ENCODE data around the gene RANGAP1. TPM values are rescaled to one million over a fixed set of nuclear protein-coding genes. Genes with fewer than 3 reads are reported as not detected.

RANGAP1 gene
- total and polyA plus RNA-seq, 2 of the 8 experiments (the other 6 are each of a cell fraction or from before 2014, with no cell fraction given) = 121 to 171 TPM

GRCh38 chr22:41311487-41311886 is 25.5 kb upstream of the RANGAP1 start:
- no peak for DNase-seq (ENCODE audit: low read depth in 1 of 2, low spot score in 2 of 2)
- ChIA-PET CTCF (ENCODE audit: partially characterized antibody) (interaction anchor here (0.6 to 1.2 kb wide), 3 partner anchors 20 to 98 kb away, joined by 3 to 4 read pairs (median 3); no protein-coding TSS in a partner anchor), POLR2A (ENCODE audit: partially characterized antibody) (interaction anchor here (0.6 to 1.6 kb wide), 9 partner anchors 9 to 221 kb away, joined by 3 to 5 read pairs (median 3); partner anchors contain the start of genes RANGAP1 and TEF)
- peaks cover 0 to 6% (median 2%) of the 10 kb centered on the region in 4 experiments; a peak in 4 of 7 replicates for H3K4me1 ChIP-seq (replicated peaks in 1 of 4; ENCODE audit: control insufficient read depth in 3 of 4, insufficient read depth in 4 of 4, low read length in 3 of 4)
- no peak overlapping the region for H4K8ac ChIP-seq (ENCODE audit: extremely low read depth, insufficient read depth, low read length)
- no peak overlapping the region for H3K14ac ChIP-seq (ENCODE audit: insufficient read length)
- WGBS, 2 experiments (ENCODE audit: extremely low coverage in 1 of 2, insufficient coverage in 1 of 2, insufficient read length in 1 of 2, insufficient replicate concordance in 2 of 2, low coverage in 1 of 2, low lambda C conversion rate in 2 of 2, missing lambda C conversion rate in 1 of 2) = 73% methylated on average over 5 of the region's 5 CpGs; no CpG with 5 or more reads in 1 of the 2 experiments
- no peak for FAIRE-seq
- peaks cover 0 to 6% (median 3%) of the 10 kb centered on the region in 4 experiments; a peak in 1 of 8 replicates for H3K36me3 ChIP-seq (ENCODE audit: control insufficient read depth in 2 of 4, insufficient read depth in 4 of 4, low read length in 3 of 4)
- H4K20me1 ChIP-seq (replicated peaks in 1 of 2; ENCODE audit: control insufficient read depth in 1 of 2, insufficient read depth in 2 of 2, low read length in 2 of 2) = peaks cover 2 to 14% of the 10 kb centered on the region in 2 experiments
- no peak overlapping the region for H3K4me2 ChIP-seq (ENCODE audit: insufficient read depth in 1 of 2, low read depth in 2 of 2, low read length in 2 of 2)
- no peak overlapping the region for H3K23ac ChIP-seq (ENCODE audit: insufficient read length)
- H3K4ac ChIP-seq (replicated peaks; ENCODE audit: insufficient read length, low read depth, low read length) = peak overlapping the region; percentile 51
- no peak overlapping the region for H3K4me3 ChIP-seq (ENCODE audit: extremely low read depth in 1 of 4, insufficient read depth in 2 of 4, low read depth in 3 of 4, low read length in 4 of 4)
- H3K23me2 ChIP-seq (ENCODE audit: low read depth, low read length) = no peaks in the 10 kb centered on the region
- no peak overlapping the region for H2BK20ac ChIP-seq (ENCODE audit: low read length)
- H3K79me1 ChIP-seq (ENCODE audit: low read depth, low read length) = peaks cover 9% of the 10 kb centered on the region
- H2BK120ac ChIP-seq (replicated peaks; ENCODE audit: low read depth, low read length) = no peak overlapping the region
- H2BK12ac ChIP-seq (ENCODE audit: low read depth, low read length) = no peak overlapping the region
- no peak overlapping the region for H3K27ac ChIP-seq (ENCODE audit: low read depth, low read length)
- no peak overlapping the region for H2AFZ ChIP-seq (ENCODE audit: low read length)
- no peak overlapping the region for H3K9ac ChIP-seq (replicated peaks in 1 of 4; ENCODE audit: extremely low read depth in 1 of 4, low read depth in 3 of 4, low read length in 3 of 4)
- H3K56ac ChIP-seq (replicated peaks; ENCODE audit: insufficient read length, low read depth, low read length) = no peak overlapping the region
- no peak overlapping the region for H2BK5ac ChIP-seq (ENCODE audit: low read depth, low read length)
- no peak overlapping the region for H2BK15ac ChIP-seq (ENCODE audit: low read length)
- H4K5ac ChIP-seq (ENCODE audit: insufficient read length, low read depth, low read length) = no peak overlapping the region
- TF ChIP-seq MAX (IDR thresholded peaks at IDR 0.05) (no peak), JUN (IDR thresholded peaks at IDR 0.05; ENCODE audit: low read depth, low read length) (no peak), KDM4A (IDR thresholded peaks at IDR 0.05; ENCODE audit: low read depth, low read length, severe bottlenecking) (no peak), POLR2AphosphoS5 (IDR thresholded peaks at IDR 0.05; ENCODE audit: low read depth, low read length) (no peak), EP300 (IDR thresholded peaks at IDR 0.05; ENCODE audit: borderline replicate concordance in 1 of 2, low read depth in 2 of 2, low read length in 2 of 2) (no peak)
- H3K27me3 ChIP-seq (replicated peaks in 1 of 4; ENCODE audit: control insufficient read depth in 3 of 4, extremely low read depth in 1 of 4, insufficient read depth in 3 of 4, low read length in 3 of 4) = no peaks in the 10 kb centered on the region
- H3K79me2 ChIP-seq (ENCODE audit: control insufficient read depth in 1 of 2, insufficient read depth in 2 of 2, low read length in 2 of 2) = peaks cover 7 to 65% of the 10 kb centered on the region in 2 experiments; a peak in 2 of 4 replicates
- H3K9me3 ChIP-seq (ENCODE audit: insufficient read depth in 2 of 2, low read depth in 1 of 2, low read length in 1 of 2) = no peaks in the 10 kb centered on the region
- H4K91ac ChIP-seq (replicated peaks; ENCODE audit: insufficient read length, low read length) = no peak overlapping the region
- H3K18ac ChIP-seq (ENCODE audit: extremely low read depth, low read length) = no peak overlapping the region
- no peak overlapping the region for H2AK5ac ChIP-seq (ENCODE audit: low read depth, low read length)
